Activated CD8-positive, alpha-beta memory T cell treated with anti-CD3 and anti-CD28 coated beads, Interleukin-2, amount 10 ng/mL, durations not matched to agents 7 days and 5 days (primary cell): ENCODE data around the gene NIPBL. TPM values are rescaled to one million over a fixed set of nuclear protein-coding genes. Genes with fewer than 3 reads are reported as not detected.

Experiments
- ATAC-seq: fragments of 150-1000 bp; cut with Tn5 transposase; one replicate; pipeline ENCODE4 v1.10.0; 2021; ENCODE audit warnings: moderate library complexity
- CTCF ChIA-PET: fragments of 350-600 bp; sonication (Branson Sonifier 250); formaldehyde crosslinking; loops from one replicate; lab custom pipeline; 2021; ENCODE audit warnings: antibody characterized with exemption; lab: Charles Lee
- DNase-seq: peaks from one replicate; pipeline ENCODE4 v3.0.0-alpha.2; 2020
- H3K27ac Mint-ChIP-seq: one replicate; pipeline ENCODE4 v1.8.0; 2021; ENCODE audit warnings: mild to moderate bottlenecking, mixed read lengths
- H3K27me3 Mint-ChIP-seq: one replicate; pipeline ENCODE4 v1.8.0; 2021; ENCODE audit warnings: mixed read lengths
- H3K36me3 Mint-ChIP-seq: one replicate; pipeline ENCODE4 v1.8.0; 2021; ENCODE audit warnings: mild to moderate bottlenecking, mixed read lengths
- H3K4me1 Mint-ChIP-seq: one replicate; pipeline ENCODE4 v1.8.0; 2021; ENCODE audit warnings: mixed read lengths
- H3K4me3 Mint-ChIP-seq: one replicate; pipeline ENCODE4 v1.8.0; 2021; ENCODE audit warnings: mild to moderate bottlenecking, moderate library complexity, mixed read lengths
- H3K9me3 Mint-ChIP-seq: one replicate; pipeline ENCODE4 v1.8.0; 2022; ENCODE audit warnings: low read depth, mixed read lengths
- total RNA-seq, 2 experiments: library from RNA; stranded (reverse); gene quantifications; one replicate each; pipeline ENCODE4 v1.2.3, GENCODE V29; 2021

The NIPBL gene
- total RNA-seq, 2 experiments from 2014 or later: 56.8 to 57.1 TPM

DNA sequence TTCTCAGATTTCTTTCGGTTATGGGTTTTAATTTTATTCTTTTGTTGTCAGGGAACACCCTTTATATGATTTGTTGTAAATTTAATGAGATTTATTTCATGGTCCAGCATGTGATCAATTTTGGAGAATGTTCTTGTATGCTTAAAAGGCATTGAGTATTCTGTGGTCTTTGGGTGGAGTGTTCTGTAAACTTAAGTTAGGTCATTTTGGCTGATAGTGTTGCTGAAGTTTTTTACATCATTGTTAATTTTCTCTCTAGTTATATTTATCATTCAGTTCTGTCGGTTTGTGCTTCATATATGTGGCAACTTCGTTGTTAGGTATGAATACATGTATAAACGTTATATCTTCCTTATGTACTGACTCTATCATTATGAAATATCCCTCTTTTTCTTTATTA, 55.5 kb downstream of the NIPBL start:
- Mint-ChIP-seq H3K9me3 (peaks cover 3% of the 10 kb centered on the region), H3K4me3 (no peak overlapping the region), H3K27ac (no peak overlapping the region), H3K36me3 (peaks cover 19% of the 10 kb centered on the region), H3K27me3 (no peaks in the 10 kb centered on the region), H3K4me1 (peaks cover 6% of the 10 kb centered on the region)
- CTCF ChIA-PET: no interaction called here
- ATAC-seq (no peak), DNase-seq (no peak)

DNA sequence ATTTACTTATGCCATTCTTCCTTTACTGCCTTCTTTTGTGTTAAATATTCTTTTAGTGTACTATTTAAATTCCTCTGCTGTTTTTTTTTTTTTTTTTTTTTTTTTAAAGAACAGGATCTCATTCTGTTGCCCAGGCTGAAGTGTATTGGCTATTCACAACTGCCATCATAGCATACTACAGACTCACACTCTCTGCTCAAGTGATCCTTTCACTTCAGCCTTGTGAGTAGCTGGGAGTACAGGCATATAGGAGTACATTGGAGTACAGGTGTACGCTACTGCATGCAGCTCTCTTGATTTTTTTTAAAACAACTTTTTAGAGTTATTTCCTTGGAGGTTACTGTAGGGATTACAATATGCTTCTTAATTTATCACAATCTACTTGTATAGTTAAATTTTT, 56.1 kb downstream of the NIPBL start:
- Mint-ChIP-seq H3K27me3 (no peaks in the 10 kb centered on the region), H3K4me1 (peaks cover 6% of the 10 kb centered on the region), H3K4me3 (no peak overlapping the region), H3K9me3 (peaks cover 3% of the 10 kb centered on the region), H3K27ac (no peak overlapping the region), H3K36me3 (peaks cover 25% of the 10 kb centered on the region)
- DNase-seq (no peak), ATAC-seq (no peak)
- CTCF ChIA-PET: no interaction called here

- Mint-ChIP-seq H3K4me1 (peaks cover 6% of the 10 kb centered on the region), H3K27ac (no peak overlapping the region), H3K9me3 (peaks cover 3% of the 10 kb centered on the region), H3K4me3 (no peak overlapping the region), H3K27me3 (no peaks in the 10 kb centered on the region), H3K36me3 (peaks cover 32% of the 10 kb centered on the region)
- ATAC-seq (no peak), DNase-seq (no peak)
- CTCF ChIA-PET: interaction anchor here (0.7 kb wide), 1 partner anchor 10 kb away, joined by 3 read pairs; no protein-coding TSS in a partner anchor
Measured at GRCh38 chr5:36934740-36935356, 58.3 kb downstream of the NIPBL start.

DNA sequence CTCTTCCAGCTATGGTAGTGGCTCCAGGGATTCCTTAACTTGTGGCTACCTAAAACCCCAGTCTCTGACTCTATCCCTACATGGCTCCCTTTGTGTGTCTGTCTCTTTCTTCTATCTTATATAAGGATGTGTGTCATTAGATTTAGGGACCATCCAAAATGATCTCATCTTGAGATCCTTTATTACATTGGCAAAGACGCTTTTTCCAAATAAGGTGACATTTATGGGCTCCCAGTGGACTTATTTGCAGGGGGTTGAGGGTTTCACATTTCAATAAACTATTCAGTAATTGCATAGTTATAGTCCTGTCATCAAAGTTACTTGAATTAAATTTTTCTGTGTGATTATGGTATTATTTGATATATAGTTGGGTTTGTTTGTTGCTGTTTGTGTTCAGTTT, 59.2 kb downstream of the NIPBL start:
- no peaks in the 10 kb centered on the region for H3K27me3 Mint-ChIP-seq
- no peak for ATAC-seq
- H3K27ac Mint-ChIP-seq: no peak overlapping the region
- peaks cover 6% of the 10 kb centered on the region for H3K4me1 Mint-ChIP-seq
- peaks cover 3% of the 10 kb centered on the region for H3K9me3 Mint-ChIP-seq
- CTCF ChIA-PET: no interaction called here
- no peak overlapping the region for H3K4me3 Mint-ChIP-seq
- DNase-seq: no peak
- peaks cover 32% of the 10 kb centered on the region for H3K36me3 Mint-ChIP-seq

GRCh38 chr5:36936309-36936708, 59.7 kb downstream of the NIPBL start:
- H3K9me3 Mint-ChIP-seq: peaks cover 3% of the 10 kb centered on the region
- DNase-seq (no peak), ATAC-seq (no peak)
- peaks cover 31% of the 10 kb centered on the region for H3K36me3 Mint-ChIP-seq
- H3K4me1 Mint-ChIP-seq: peaks cover 8% of the 10 kb centered on the region
- no peak overlapping the region for H3K4me3 Mint-ChIP-seq
- CTCF ChIA-PET: no interaction called here
- no peak overlapping the region for H3K27ac Mint-ChIP-seq
- no peaks in the 10 kb centered on the region for H3K27me3 Mint-ChIP-seq

- H3K4me1 Mint-ChIP-seq: peaks cover 8% of the 10 kb centered on the region
- H3K27ac Mint-ChIP-seq: no peak overlapping the region
- DNase-seq: no peak
- no peak for ATAC-seq
- CTCF ChIA-PET: no interaction called here
- peaks cover 22% of the 10 kb centered on the region for H3K36me3 Mint-ChIP-seq
- H3K9me3 Mint-ChIP-seq: no peaks in the 10 kb centered on the region
- H3K27me3 Mint-ChIP-seq: no peaks in the 10 kb centered on the region
- no peak overlapping the region for H3K4me3 Mint-ChIP-seq
Measured at GRCh38 chr5:36938129-36938528, 61.6 kb downstream of the NIPBL start.

DNA sequence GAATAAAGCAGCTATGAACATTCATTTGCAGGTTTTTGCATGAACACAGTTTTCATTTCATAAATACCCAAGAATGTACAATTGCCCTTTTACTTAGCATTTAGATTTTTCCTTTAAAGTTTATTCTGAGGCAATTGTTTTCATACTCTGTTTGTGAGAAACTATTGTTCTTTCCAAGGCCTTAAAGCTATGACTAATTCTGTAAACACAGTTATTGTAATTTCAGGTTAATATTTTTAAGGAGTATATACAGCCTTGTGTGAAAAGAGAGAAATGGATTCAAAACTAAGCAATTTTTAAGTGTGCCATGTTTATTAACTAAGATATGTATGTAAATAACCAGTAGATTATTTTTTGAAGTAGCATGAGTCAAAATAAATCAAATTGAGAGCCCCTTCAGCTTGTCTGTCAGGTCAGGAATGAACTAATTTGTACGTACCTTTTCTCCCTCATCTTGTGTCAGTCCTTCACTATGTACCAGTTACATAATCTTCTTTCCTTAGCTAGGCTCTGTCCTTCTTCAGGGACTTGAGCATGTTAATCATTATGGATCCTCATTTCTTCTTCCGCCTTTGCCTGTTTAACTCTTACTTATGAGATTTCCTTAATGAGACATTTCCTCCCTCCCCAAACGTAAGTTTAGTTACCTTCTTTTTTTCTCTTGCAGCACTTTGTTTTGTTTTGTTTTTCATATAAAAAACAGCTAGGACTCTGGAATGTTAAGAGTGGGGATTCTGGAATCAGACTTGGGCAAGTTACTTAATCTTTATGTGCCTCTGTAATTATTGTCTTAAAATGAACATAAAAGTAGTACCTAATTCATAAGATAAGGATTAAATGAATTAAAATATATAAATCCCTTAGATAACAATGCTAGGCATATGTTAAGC, 63.6 kb downstream of the NIPBL start:
- Mint-ChIP-seq H3K27ac (no peak overlapping the region), H3K4me1 (peaks cover 7% of the 10 kb centered on the region), H3K4me3 (no peak overlapping the region), H3K36me3 (peaks cover 16% of the 10 kb centered on the region), H3K27me3 (no peaks in the 10 kb centered on the region), H3K9me3 (no peaks in the 10 kb centered on the region)
- CTCF ChIA-PET: no interaction called here
- DNase-seq (no peak), ATAC-seq (no peak)

DNA sequence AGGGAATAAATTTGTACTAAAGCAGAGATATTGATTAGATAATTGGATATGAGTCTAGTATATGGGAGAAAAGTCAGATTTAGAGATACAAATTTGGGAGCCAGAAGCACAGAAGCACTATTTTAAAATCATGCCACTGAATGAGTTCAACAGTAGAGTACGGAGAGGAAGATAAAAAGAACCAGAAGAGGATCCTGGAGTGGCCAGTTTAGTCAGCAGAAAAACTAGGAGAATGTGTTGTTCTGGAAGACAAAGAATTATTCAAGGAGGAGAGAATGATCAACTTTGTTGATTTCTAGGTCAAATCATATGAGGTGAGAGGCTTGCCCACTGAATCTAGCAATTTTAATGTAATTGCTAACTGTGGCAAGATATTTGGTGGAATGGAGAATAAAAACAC, 67.0 kb downstream of the NIPBL start:
- no peak for DNase-seq
- H3K4me3 Mint-ChIP-seq: no peak overlapping the region
- CTCF ChIA-PET: no interaction called here
- H3K9me3 Mint-ChIP-seq: no peaks in the 10 kb centered on the region
- peaks cover 6% of the 10 kb centered on the region for H3K4me1 Mint-ChIP-seq
- no peak for ATAC-seq
- H3K27ac Mint-ChIP-seq: no peak overlapping the region
- peaks cover 2% of the 10 kb centered on the region for H3K36me3 Mint-ChIP-seq
- H3K27me3 Mint-ChIP-seq: no peaks in the 10 kb centered on the region

DNA sequence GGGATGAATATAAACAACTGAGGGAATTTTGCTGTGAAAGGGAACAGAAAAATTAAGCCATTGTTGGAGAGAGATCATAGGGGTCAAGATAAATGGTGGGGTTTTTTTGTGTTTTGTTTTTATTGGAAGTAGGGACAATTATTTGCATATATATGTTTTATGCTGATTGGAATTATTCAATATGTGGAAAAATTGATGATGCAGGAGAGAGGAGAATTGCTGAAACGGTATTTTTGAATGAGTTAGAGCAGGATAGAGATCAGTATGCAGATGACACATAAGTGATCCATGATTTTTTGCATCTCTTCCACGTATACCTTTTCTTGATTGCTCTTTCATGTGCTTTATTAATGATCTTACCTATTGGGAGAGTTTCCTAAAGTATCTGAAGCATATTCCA, 67.5 kb downstream of the NIPBL start:
- no peaks in the 10 kb centered on the region for H3K27me3 Mint-ChIP-seq
- no peak for ATAC-seq
- H3K36me3 Mint-ChIP-seq: peaks cover 2% of the 10 kb centered on the region
- H3K4me1 Mint-ChIP-seq: peaks cover 6% of the 10 kb centered on the region
- H3K9me3 Mint-ChIP-seq: no peaks in the 10 kb centered on the region
- CTCF ChIA-PET: interaction anchor here (0.8 to 1.8 kb wide), 3 partner anchors 9 to 205 kb away, joined by 3 to 7 read pairs (median 4); no protein-coding TSS in a partner anchor
- DNase-seq: no peak
- no peak overlapping the region for H3K27ac Mint-ChIP-seq
- no peak overlapping the region for H3K4me3 Mint-ChIP-seq

GRCh38 chr5:36944607-36945225, 68.1 kb downstream of the NIPBL start:
- H3K27ac Mint-ChIP-seq: no peak overlapping the region
- no peaks in the 10 kb centered on the region for H3K9me3 Mint-ChIP-seq
- no peaks in the 10 kb centered on the region for H3K27me3 Mint-ChIP-seq
- peaks cover 4% of the 10 kb centered on the region for H3K4me1 Mint-ChIP-seq
- DNase-seq (no peak), ATAC-seq (no peak)
- H3K36me3 Mint-ChIP-seq: no peaks in the 10 kb centered on the region
- H3K4me3 Mint-ChIP-seq: no peak overlapping the region
- CTCF ChIA-PET: interaction anchor here (0.8 to 1.8 kb wide), 5 partner anchors 10 to 215 kb away, joined by 3 to 7 read pairs (median 3); no protein-coding TSS in a partner anchor

GRCh38 chr5:36945687-36946086, 69.1 kb downstream of the NIPBL start:
- Mint-ChIP-seq H3K9me3 (no peaks in the 10 kb centered on the region), H3K27ac (no peak overlapping the region), H3K4me1 (peaks cover 6% of the 10 kb centered on the region), H3K36me3 (no peaks in the 10 kb centered on the region), H3K4me3 (no peak overlapping the region), H3K27me3 (no peaks in the 10 kb centered on the region)
- DNase-seq (no peak), ATAC-seq (no peak)
- CTCF ChIA-PET: interaction anchor here (1.2 to 1.8 kb wide), 3 partner anchors 68 to 206 kb away, joined by 3 to 7 read pairs (median 5); partner anchors contain the start of gene NIPBL

DNA sequence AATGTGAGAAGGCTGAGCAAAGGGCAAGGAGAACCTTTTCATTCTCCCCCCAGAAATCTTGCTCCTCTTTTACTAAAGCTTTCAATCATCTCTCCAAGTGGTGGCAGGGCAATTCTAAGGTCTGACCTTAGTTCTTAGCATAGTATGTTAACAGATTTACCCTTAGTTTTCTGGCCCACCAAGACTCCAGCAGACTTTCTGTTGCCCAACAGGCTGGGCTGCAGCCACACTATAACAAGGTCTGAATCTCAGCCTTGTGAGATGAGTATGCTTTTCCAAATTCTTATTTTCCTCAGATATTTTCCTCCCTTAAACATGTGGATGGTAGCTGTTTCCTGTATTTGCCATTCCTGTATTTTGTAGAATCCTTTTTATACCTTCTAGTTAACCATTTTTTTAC, 69.5 kb downstream of the NIPBL start:
- Mint-ChIP-seq H3K4me1 (peaks cover 5% of the 10 kb centered on the region), H3K9me3 (no peaks in the 10 kb centered on the region), H3K27ac (no peak overlapping the region), H3K36me3 (no peaks in the 10 kb centered on the region), H3K4me3 (no peak overlapping the region), H3K27me3 (no peaks in the 10 kb centered on the region)
- CTCF ChIA-PET: interaction anchor here (0.8 to 1.7 kb wide), 4 partner anchors 12 to 212 kb away, joined by 3 to 5 read pairs (median 3); partner anchors contain the start of gene NIPBL
- DNase-seq (no peak), ATAC-seq (no peak)

DNA sequence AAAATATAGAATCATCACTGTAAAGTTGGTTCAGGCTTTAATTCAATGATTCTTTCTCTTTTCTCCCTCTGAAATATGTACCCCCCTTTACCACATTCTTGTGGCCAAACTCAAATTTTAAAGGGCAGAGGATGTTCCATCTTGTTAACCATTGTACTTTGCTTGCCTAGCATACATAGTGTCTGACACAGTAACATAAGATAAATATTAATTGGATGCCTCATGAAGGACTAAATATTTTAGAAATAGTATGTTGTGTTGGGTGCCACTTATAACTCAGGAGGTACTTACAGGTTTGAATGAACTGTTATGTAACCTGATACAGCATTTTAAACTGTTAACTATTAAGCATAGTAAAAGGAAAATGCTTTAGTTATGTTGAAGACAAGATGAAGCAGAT, 71.5 kb downstream of the NIPBL start:
- Mint-ChIP-seq H3K27me3 (no peaks in the 10 kb centered on the region), H3K36me3 (no peaks in the 10 kb centered on the region), H3K27ac (no peak overlapping the region), H3K9me3 (no peaks in the 10 kb centered on the region), H3K4me3 (no peak overlapping the region), H3K4me1 (peaks cover 4% of the 10 kb centered on the region)
- no peak for ATAC-seq
- no peak for DNase-seq
- CTCF ChIA-PET: no interaction called here
